H9 (cell line): Measurements from ENCODE around the gene DNTT. TPM values are rescaled to one million over a fixed set of nuclear protein-coding genes. Genes with fewer than 3 reads are reported as not detected.

Experiments used
- DNase-seq: peaks from one replicate; pipeline ENCODE4 v3.0.0-alpha.2; 2017
- H2AFZ ChIP-seq: one replicate; pipeline ENCODE4 v1.6.1; 2013; ENCODE audit warnings: mild to moderate bottlenecking, low read length, control low read depth, moderate library complexity
- H2AK5ac ChIP-seq: 2 replicates; pipeline ENCODE4 v1.6.1; 2013; ENCODE audit warnings: low read length, control low read depth, mixed read lengths; ENCODE audit not compliant: insufficient read length
- H2BK120ac ChIP-seq: one replicate; pipeline ENCODE4 v1.6.1; 2013; ENCODE audit warnings: low read depth, mild to moderate bottlenecking, low read length, control low read depth, inconsistent platforms; ENCODE audit not compliant: poor library complexity, severe bottlenecking
- H2BK12ac ChIP-seq: 2 replicates; pipeline ENCODE4 v1.6.1; 2013; ENCODE audit warnings: low read length, control low read depth, mixed read lengths, low read depth; ENCODE audit not compliant: insufficient read length
- H2BK15ac ChIP-seq: 2 replicates; pipeline ENCODE4 v1.6.1; 2013; ENCODE audit warnings: low read depth, low read length, control low read depth
- H2BK20ac ChIP-seq: one replicate; pipeline ENCODE4 v1.6.1; 2013; ENCODE audit warnings: low read depth, mild to moderate bottlenecking, low read length, control low read depth, inconsistent platforms; ENCODE audit not compliant: poor library complexity, severe bottlenecking
- H2BK5ac ChIP-seq: 2 replicates; pipeline ENCODE4 v1.6.1; 2013; ENCODE audit warnings: low read length, control low read depth, mixed read lengths; ENCODE audit not compliant: insufficient read length
- H3K14ac ChIP-seq: 2 replicates; pipeline ENCODE4 v1.6.1; 2013; ENCODE audit warnings: low read length, control low read depth; ENCODE audit not compliant: insufficient read depth
- H3K18ac ChIP-seq: 2 replicates; pipeline ENCODE4 v1.6.1; 2013; ENCODE audit warnings: low read depth, mild to moderate bottlenecking, mixed read lengths, low read length, control low read depth; ENCODE audit not compliant: insufficient read length
- H3K23ac ChIP-seq: 2 replicates; pipeline ENCODE4 v1.6.1; 2013; ENCODE audit warnings: low read length, control low read depth, mixed read lengths, low read depth; ENCODE audit not compliant: insufficient read length
- H3K23me2 ChIP-seq: 2 replicates; pipeline ENCODE4 v1.6.1; 2013; ENCODE audit warnings: low read depth, mild to moderate bottlenecking, mixed read lengths, low read length, control low read depth; ENCODE audit not compliant: insufficient read length, poor library complexity, severe bottlenecking
- H3K27ac ChIP-seq: 2 replicates; pipeline ENCODE4 v1.5.1; 2013; ENCODE audit warnings: low read length, control low read depth, mixed read lengths, low read depth; ENCODE audit not compliant: insufficient read length
- H3K27me3 ChIP-seq: 2 replicates; pipeline ENCODE4 v1.6.1; 2013; ENCODE audit warnings: low read length, control low read depth, inconsistent platforms; ENCODE audit not compliant: insufficient read depth
- H3K4ac ChIP-seq: 2 replicates; pipeline ENCODE4 v1.6.1; 2013; ENCODE audit warnings: low read depth, mild to moderate bottlenecking, control low read depth, inconsistent platforms, low read length, moderate library complexity
- H3K4me1 ChIP-seq: 2 replicates; pipeline ENCODE4 v1.6.1; 2013; ENCODE audit warnings: low read length, control low read depth, inconsistent platforms; ENCODE audit not compliant: insufficient read depth
- H3K4me2 ChIP-seq: 2 replicates; pipeline ENCODE4 v1.6.1; 2013; ENCODE audit warnings: low read length, control low read depth, mixed read lengths; ENCODE audit not compliant: insufficient read length, insufficient read depth
- H3K56ac ChIP-seq: 2 replicates; pipeline ENCODE4 v1.6.1; 2013; ENCODE audit warnings: low read depth, mild to moderate bottlenecking, mixed read lengths, low read length, control low read depth; ENCODE audit not compliant: insufficient read length
- H3K79me1 ChIP-seq: 2 replicates; pipeline ENCODE4 v1.6.1; 2013; ENCODE audit warnings: low read depth, mild to moderate bottlenecking, moderate library complexity, low read length, control low read depth, inconsistent platforms; ENCODE audit not compliant: insufficient read depth, poor library complexity, severe bottlenecking
- H3K79me2 ChIP-seq: 2 replicates; pipeline ENCODE4 v1.6.1; 2013; ENCODE audit warnings: low read length, control low read depth, inconsistent platforms; ENCODE audit not compliant: insufficient read depth
- H3K9ac ChIP-seq: 2 replicates; pipeline ENCODE4 v1.6.1; 2013; ENCODE audit warnings: low read length, control low read depth, mixed read lengths; ENCODE audit not compliant: insufficient read length; ENCODE audit errors: extremely low read depth
- H3K9me3 ChIP-seq: one replicate; pipeline ENCODE4 v1.6.1; 2013; ENCODE audit warnings: low read depth, low read length, inconsistent platforms; ENCODE audit not compliant: control insufficient read depth
- H3T11ph ChIP-seq: one replicate; pipeline ENCODE4 v1.6.1; 2013; ENCODE audit warnings: mild to moderate bottlenecking, low read length, control low read depth, inconsistent platforms
- H4K20me1 ChIP-seq: one replicate; pipeline ENCODE4 v1.6.1; 2013; ENCODE audit not compliant: control insufficient read depth, insufficient read length, insufficient read depth
- H4K5ac ChIP-seq: 2 replicates; pipeline ENCODE4 v1.6.1; 2013; ENCODE audit warnings: low read depth, mild to moderate bottlenecking, mixed read lengths, low read length, control low read depth; ENCODE audit not compliant: insufficient read length
- H4K8ac ChIP-seq: replicated peaks from 2 replicates; pipeline ENCODE4 v1.6.1; 2013; ENCODE audit warnings: low read length, control low read depth, mixed read lengths, low read depth; ENCODE audit not compliant: insufficient read length
- H4K91ac ChIP-seq: 2 replicates; pipeline ENCODE4 v1.6.1; 2013; ENCODE audit warnings: low read depth, mild to moderate bottlenecking, moderate library complexity, mixed read lengths, low read length, control low read depth; ENCODE audit not compliant: insufficient read length
- H3K27ac Mint-ChIP-seq, 3 experiments: 2 replicates in 2 of 3; 3 replicates in 1 of 3; pipeline ENCODE4 v1.8.0; 2020 to 2021; ENCODE audit warnings: mixed read lengths in 3 of 3, mild to moderate bottlenecking in 1 of 3, moderate library complexity in 1 of 3
- H3K27me3 Mint-ChIP-seq: 2 replicates; pipeline ENCODE4 v1.8.0; 2021; ENCODE audit warnings: low read depth, mild to moderate bottlenecking, moderate library complexity, mixed read lengths
- H3K36me3 Mint-ChIP-seq, 3 experiments: 2 replicates in 2 of 3; 3 replicates in 1 of 3; pipeline ENCODE4 v1.8.0; 2020 to 2021; ENCODE audit warnings: low read depth in 3 of 3, mixed read lengths in 3 of 3; ENCODE audit not compliant: insufficient read depth in 1 of 3
- H3K4me1 Mint-ChIP-seq, 2 experiments: 2 replicates each; pipeline ENCODE4 v1.8.0; 2020; ENCODE audit warnings: mixed read lengths in 2 of 2
- H3K4me3 Mint-ChIP-seq, 2 experiments: 2 replicates in 1 of 2; 3 replicates in 1 of 2; pipeline ENCODE4 v1.8.0; 2020 to 2021; ENCODE audit warnings: mild to moderate bottlenecking in 2 of 2, mixed read lengths in 2 of 2, moderate library complexity in 1 of 2
- H3K9me3 Mint-ChIP-seq, 2 experiments: 2 replicates in 1 of 2; 3 replicates in 1 of 2; pipeline ENCODE4 v1.8.0; 2020; ENCODE audit warnings: mild to moderate bottlenecking in 2 of 2, mixed read lengths in 2 of 2, moderate library complexity in 1 of 2
- WGBS: extraction: QIAGEN DNeasy Blood & Tissue Kit; methylation state at CpG from one replicate; pipeline ENCODE4 v1.1.7; 2013; ENCODE audit warnings: missing lambda C conversion rate, low lambda C conversion rate, mixed read lengths; ENCODE audit not compliant: insufficient read length; ENCODE audit errors: extremely low coverage; 5-methylcytosine and 5-hydroxymethylcytosine counted together
- total RNA-seq: library from RNA; stranded (reverse); gene quantifications from 2 replicates; pipeline ENCODE4 v1.2.1, GENCODE V29; 2021
- TF ChIP-seq, protein P1 (sequence below): fragments of 200-600 bp; sonication (generic); conservative IDR thresholded peaks from 3 replicates; pipeline ENCODE4 v1.8.0; 2021; ENCODE audit warnings: antibody characterized with exemption, mild to moderate bottlenecking

Gene DNTT
- total RNA-seq, 1 experiment from 2014 or later = not detected

DNA sequence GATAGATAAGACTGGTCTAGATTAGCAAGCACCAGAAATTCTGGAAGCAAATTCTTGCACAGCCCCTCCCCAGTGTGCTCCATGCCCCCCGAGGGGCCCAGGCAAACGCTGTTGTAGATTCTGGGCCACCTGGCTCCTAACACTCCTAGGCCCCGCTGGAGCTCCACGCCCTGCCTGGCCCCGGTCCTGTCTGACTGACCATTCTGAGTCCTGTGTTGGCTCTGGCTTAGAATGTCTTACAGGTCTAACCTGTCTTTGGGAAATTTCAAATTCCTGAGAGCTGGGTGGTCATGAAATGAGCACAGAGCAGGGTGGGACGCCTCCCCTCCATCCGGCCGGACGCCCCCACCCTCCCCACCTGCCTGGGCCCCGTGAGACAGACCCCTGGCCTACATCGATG is 67.1 kb downstream of the DNTT start:
- H2BK12ac ChIP-seq = no peak overlapping the region
- no peaks in the 10 kb centered on the region for H4K20me1 ChIP-seq
- no peak overlapping the region for H4K5ac ChIP-seq
- H3K9me3 Mint-ChIP-seq = no peaks in the 10 kb centered on the region; a peak in 2 of 5 replicates
- peaks cover 7% of the 10 kb centered on the region for H3K23me2 ChIP-seq
- H3K79me2 ChIP-seq = no peaks in the 10 kb centered on the region
- H3T11ph ChIP-seq = no peak overlapping the region
- no peak overlapping the region for H3K4me2 ChIP-seq
- no peak overlapping the region for H3K4ac ChIP-seq
- no peak overlapping the region for H3K4me3 Mint-ChIP-seq
- no peak overlapping the region for H3K23ac ChIP-seq
- H3K9ac ChIP-seq = no peak overlapping the region
- no peak overlapping the region for H2BK120ac ChIP-seq
- peaks cover 19% of the 10 kb centered on the region in 2 experiments for H3K4me1 Mint-ChIP-seq
- TF ChIP-seq, protein P1, sequence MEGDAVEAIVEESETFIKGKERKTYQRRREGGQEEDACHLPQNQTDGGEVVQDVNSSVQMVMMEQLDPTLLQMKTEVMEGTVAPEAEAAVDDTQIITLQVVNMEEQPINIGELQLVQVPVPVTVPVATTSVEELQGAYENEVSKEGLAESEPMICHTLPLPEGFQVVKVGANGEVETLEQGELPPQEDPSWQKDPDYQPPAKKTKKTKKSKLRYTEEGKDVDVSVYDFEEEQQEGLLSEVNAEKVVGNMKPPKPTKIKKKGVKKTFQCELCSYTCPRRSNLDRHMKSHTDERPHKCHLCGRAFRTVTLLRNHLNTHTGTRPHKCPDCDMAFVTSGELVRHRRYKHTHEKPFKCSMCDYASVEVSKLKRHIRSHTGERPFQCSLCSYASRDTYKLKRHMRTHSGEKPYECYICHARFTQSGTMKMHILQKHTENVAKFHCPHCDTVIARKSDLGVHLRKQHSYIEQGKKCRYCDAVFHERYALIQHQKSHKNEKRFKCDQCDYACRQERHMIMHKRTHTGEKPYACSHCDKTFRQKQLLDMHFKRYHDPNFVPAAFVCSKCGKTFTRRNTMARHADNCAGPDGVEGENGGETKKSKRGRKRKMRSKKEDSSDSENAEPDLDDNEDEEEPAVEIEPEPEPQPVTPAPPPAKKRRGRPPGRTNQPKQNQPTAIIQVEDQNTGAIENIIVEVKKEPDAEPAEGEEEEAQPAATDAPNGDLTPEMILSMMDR = no peak
- H3K27ac Mint-ChIP-seq = no peak overlapping the region
- no peak overlapping the region for H3K14ac ChIP-seq
- H2AK5ac ChIP-seq = no peak overlapping the region
- H4K91ac ChIP-seq = no peak overlapping the region
- no peak overlapping the region for H2BK5ac ChIP-seq
- no peaks in the 10 kb centered on the region for H3K9me3 ChIP-seq
- no peak overlapping the region for H2AFZ ChIP-seq
- H3K56ac ChIP-seq = no peak overlapping the region
- no peak overlapping the region for H2BK20ac ChIP-seq
- no peaks in the 10 kb centered on the region for H3K79me1 ChIP-seq
- no peak overlapping the region for H3K27ac ChIP-seq
- H3K36me3 Mint-ChIP-seq = peaks cover 0 to 2% (median 0%) of the 10 kb centered on the region in 3 experiments; a peak in 1 of 7 replicates
- no peak overlapping the region for H3K18ac ChIP-seq
- no peak overlapping the region for H2BK15ac ChIP-seq
- no peak for DNase-seq
- no peaks in the 10 kb centered on the region for H3K27me3 ChIP-seq
- no CpG with 5 or more reads among the region's 11 CpGs for WGBS
- H3K4me1 ChIP-seq = no peaks in the 10 kb centered on the region; the same call in 1 of the 2 replicates
- H3K27me3 Mint-ChIP-seq = peaks cover 16% of the 10 kb centered on the region
- H4K8ac ChIP-seq = no peak overlapping the region
